HG03558 (cell line): ENCODE measurements around the gene ADCY5.

Source experiments
- ATAC-seq: cut with Tn5 transposase; IDR thresholded peaks from one replicate; pipeline ENCODE4 v1.9.1; 2021; ENCODE audit warnings: moderate number of reproducible peaks; ENCODE audit not compliant: unreplicated experiment; ENCODE audit errors: extremely low read depth

The ADCY5 gene

GRCh38 chr3:123295171-123295900 is 153.6 kb downstream of the ADCY5 start:
- ATAC-seq: no peak

GRCh38 chr3:123294296-123294938 is 154.5 kb downstream of the ADCY5 start:
- no peak for ATAC-seq

GRCh38 chr3:123292321-123293310 is 156.3 kb downstream of the ADCY5 start:
- ATAC-seq: no peak

GRCh38 chr3:123291404-123291803 is 157.5 kb downstream of the ADCY5 start:
- no peak for ATAC-seq

- no peak for ATAC-seq
These were observed 157.9 kb downstream of the ADCY5 start for GRCh38 chr3:123290962-123291361.

- no peak for ATAC-seq
These were observed 158.6 kb downstream of the ADCY5 start for GRCh38 chr3:123290107-123290930.

- ATAC-seq: no peak
These were observed 159.3 kb downstream of the ADCY5 start for GRCh38 chr3:123289391-123290106.

GRCh38 chr3:123287962-123288302 is 161.0 kb downstream of the ADCY5 start:
- no peak for ATAC-seq

- ATAC-seq: no peak
These were observed 161.6 kb downstream of the ADCY5 start for GRCh38 chr3:123287051-123287961.

GRCh38 chr3:123286308-123287023 is 162.4 kb downstream of the ADCY5 start:
- no peak for ATAC-seq

GRCh38 chr3:123285931-123286307 is 163.0 kb downstream of the ADCY5 start:
- ATAC-seq: no peak

- ATAC-seq: no peak
These were observed 163.4 kb downstream of the ADCY5 start for GRCh38 chr3:123285479-123285878.

GRCh38 chr3:123285066-123285465 is 163.8 kb downstream of the ADCY5 start:
- ATAC-seq: no peak

GRCh38 chr3:123284399-123285010 is 164.4 kb downstream of the ADCY5 start:
- no peak for ATAC-seq

- no peak for ATAC-seq
These were observed 165.1 kb downstream of the ADCY5 start for GRCh38 chr3:123283657-123284398.

- no peak for ATAC-seq
These were observed 165.8 kb downstream of the ADCY5 start for GRCh38 chr3:123283074-123283473.

GRCh38 chr3:123282461-123282860 is 166.4 kb downstream of the ADCY5 start:
- ATAC-seq: no peak
